ENCODE data around the gene SPINK2.

SPINK2 gene

GRCh38 chr4:56788081-56788480 lies 33.4 kb downstream of the SPINK2 start:
- WGBS, 2 donors (ENCODE audit: extremely low coverage in 2 of 2, insufficient read length in 2 of 2, insufficient replicate concordance in 1 of 2): no CpG with 5 or more reads among the region's 7 CpGs
- no peak overlapping the region for H3K27ac ChIP-seq (replicated peaks; ENCODE audit: low read length)

GRCh38 chr4:56787380-56787779 lies 34.1 kb downstream of the SPINK2 start:
- H2BK15ac ChIP-seq (ENCODE audit: low read length): no peak overlapping the region
- no peak overlapping the region for H3K18ac ChIP-seq (ENCODE audit: low read length)
- no peak overlapping the region for H3K4me2 ChIP-seq (ENCODE audit: insufficient read depth, low read length, poor library complexity, severe bottlenecking)
- H2BK5ac ChIP-seq (ENCODE audit: low read length): no peak overlapping the region
- no peaks in the 10 kb centered on the region for H3K9me3 ChIP-seq (replicated peaks in 1 of 2; ENCODE audit: control insufficient read depth in 2 of 2, insufficient read depth in 1 of 2, low read depth in 1 of 2, low read length in 2 of 2)
- H3K79me1 ChIP-seq (ENCODE audit: low read depth, low read length): no peaks in the 10 kb centered on the region
- no peak overlapping the region for H3K4ac ChIP-seq (ENCODE audit: low read length)
- H3K14ac ChIP-seq (ENCODE audit: low read length): no peak overlapping the region
- H2AK5ac ChIP-seq (ENCODE audit: low read depth, low read length): no peak overlapping the region
- no peak overlapping the region for H3K4me3 ChIP-seq (ENCODE audit: low read length in 2 of 2)
- peaks cover 0 to 3% (median 0%) of the 10 kb centered on the region in 3 experiments for H3K27me3 ChIP-seq (ENCODE audit: control insufficient read depth in 3 of 3, insufficient read depth in 3 of 3, low read depth in 1 of 3, low read length in 3 of 3)
- H3K23ac ChIP-seq (ENCODE audit: low read depth, low read length, poor library complexity): no peak overlapping the region
- no peaks in the 10 kb centered on the region for H3K36me3 ChIP-seq (replicated peaks in 1 of 2; ENCODE audit: control insufficient read depth in 2 of 2, insufficient read depth in 2 of 2, low read length in 2 of 2)
- H4K91ac ChIP-seq (ENCODE audit: low read depth, low read length, poor library complexity): no peak overlapping the region
- H2BK12ac ChIP-seq (ENCODE audit: low read length): no peak overlapping the region
- no peak overlapping the region for H3K9ac ChIP-seq (ENCODE audit: low read depth, low read length, poor library complexity)
- H3K4me1 ChIP-seq (ENCODE audit: control insufficient read depth in 2 of 2, insufficient read depth in 1 of 2, low read depth in 1 of 2, low read length in 2 of 2): peaks cover 0 to 6% of the 10 kb centered on the region in 2 donors
- H4K8ac ChIP-seq (ENCODE audit: low read depth, low read length): no peak overlapping the region
- WGBS, 2 donors (ENCODE audit: extremely low coverage in 2 of 2, insufficient read length in 2 of 2, insufficient replicate concordance in 1 of 2): no CpG with 5 or more reads among the region's 6 CpGs
- DNase-seq (ENCODE audit: low spot score): no peak
- no peak overlapping the region for H2BK120ac ChIP-seq (ENCODE audit: low read depth, low read length)
- H3K27ac ChIP-seq (replicated peaks; ENCODE audit: low read length): no peak overlapping the region
- H2AFZ ChIP-seq (ENCODE audit: low read length): peak overlapping the region; percentile 52

More at GRCh38 chr4:56788081-56788480, 33.4 kb downstream of the SPINK2 start:
- Histone ChIP-seq H3K27me3 (ENCODE audit: control insufficient read depth in 3 of 3, insufficient read depth in 3 of 3, low read depth in 1 of 3, low read length in 3 of 3) (peaks cover 0 to 3% (median 0%) of the 10 kb centered on the region in 3 experiments), H2BK120ac (ENCODE audit: low read depth, low read length) (no peak overlapping the region), H3K36me3 (replicated peaks in 1 of 2; ENCODE audit: control insufficient read depth in 2 of 2, insufficient read depth in 2 of 2, low read length in 2 of 2) (no peaks in the 10 kb centered on the region), H3K4ac (ENCODE audit: low read length) (no peak overlapping the region), H3K9me3 (replicated peaks in 1 of 2; ENCODE audit: control insufficient read depth in 2 of 2, insufficient read depth in 1 of 2, low read depth in 1 of 2, low read length in 2 of 2) (no peaks in the 10 kb centered on the region), H3K4me1 (ENCODE audit: control insufficient read depth in 2 of 2, insufficient read depth in 1 of 2, low read depth in 1 of 2, low read length in 2 of 2) (peaks cover 0 to 6% of the 10 kb centered on the region in 2 donors), H2AFZ (ENCODE audit: low read length) (no peak overlapping the region), H3K4me3 (ENCODE audit: low read length in 2 of 2) (no peak overlapping the region), H3K79me1 (ENCODE audit: low read depth, low read length) (no peaks in the 10 kb centered on the region), H3K9ac (ENCODE audit: low read depth, low read length, poor library complexity) (no peak overlapping the region), H3K18ac (ENCODE audit: low read length) (no peak overlapping the region), H2BK5ac (ENCODE audit: low read length) (no peak overlapping the region), H4K91ac (ENCODE audit: low read depth, low read length, poor library complexity) (no peak overlapping the region), H2BK15ac (ENCODE audit: low read length) (no peak overlapping the region), H2BK12ac (ENCODE audit: low read length) (no peak overlapping the region), H3K4me2 (ENCODE audit: insufficient read depth, low read length, poor library complexity, severe bottlenecking) (no peak overlapping the region), H3K14ac (ENCODE audit: low read length) (no peak overlapping the region), H4K8ac (ENCODE audit: low read depth, low read length) (no peak overlapping the region), H3K23ac (ENCODE audit: low read depth, low read length, poor library complexity) (no peak overlapping the region), H2AK5ac (ENCODE audit: low read depth, low read length) (no peak overlapping the region)
- no peak for DNase-seq (ENCODE audit: low spot score)

DNA sequence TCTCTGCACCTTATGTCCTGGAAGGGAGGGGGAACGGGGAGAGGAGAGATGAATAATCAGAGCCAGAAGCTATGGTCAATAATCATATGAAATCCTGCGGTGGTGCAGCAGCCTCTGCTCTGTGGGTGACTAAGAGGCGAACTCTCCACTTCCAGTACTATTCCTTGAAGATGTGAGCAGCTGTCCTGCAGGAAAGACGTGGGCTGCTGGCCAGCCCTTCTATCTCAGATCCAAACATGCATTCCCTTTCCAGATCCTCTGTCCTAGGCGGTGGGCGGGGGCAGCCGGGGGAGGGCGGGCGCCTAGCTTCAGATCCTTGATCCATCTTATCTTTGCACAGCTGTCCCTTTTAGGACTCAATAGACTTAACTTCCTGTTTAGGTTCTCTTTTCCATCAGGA lies 34.5 kb downstream of the SPINK2 start:
- Histone ChIP-seq H3K36me3 (replicated peaks in 1 of 2; ENCODE audit: control insufficient read depth in 2 of 2, insufficient read depth in 2 of 2, low read length in 2 of 2) (no peaks in the 10 kb centered on the region), H3K79me1 (ENCODE audit: low read depth, low read length) (no peaks in the 10 kb centered on the region), H3K23ac (ENCODE audit: low read depth, low read length, poor library complexity) (no peak overlapping the region), H3K14ac (ENCODE audit: low read length) (no peak overlapping the region), H3K18ac (ENCODE audit: low read length) (no peak overlapping the region), H2BK12ac (ENCODE audit: low read length) (no peak overlapping the region), H2BK15ac (ENCODE audit: low read length) (no peak overlapping the region), H3K27me3 (ENCODE audit: control insufficient read depth in 3 of 3, insufficient read depth in 3 of 3, low read depth in 1 of 3, low read length in 3 of 3) (peaks cover 0 to 3% (median 0%) of the 10 kb centered on the region in 3 experiments), H4K91ac (ENCODE audit: low read depth, low read length, poor library complexity) (no peak overlapping the region), H3K4me1 (ENCODE audit: control insufficient read depth in 2 of 2, insufficient read depth in 1 of 2, low read depth in 1 of 2, low read length in 2 of 2) (peaks cover 0 to 6% of the 10 kb centered on the region in 2 donors), H3K4me2 (ENCODE audit: insufficient read depth, low read length, poor library complexity, severe bottlenecking) (no peak overlapping the region), H2BK5ac (ENCODE audit: low read length) (no peak overlapping the region), H3K9ac (ENCODE audit: low read depth, low read length, poor library complexity) (no peak overlapping the region), H2AK5ac (ENCODE audit: low read depth, low read length) (no peak overlapping the region), H2AFZ (ENCODE audit: low read length) (peak overlapping the region; percentile 52), H2BK120ac (ENCODE audit: low read depth, low read length) (no peak overlapping the region), H3K4ac (ENCODE audit: low read length) (no peak overlapping the region), H3K9me3 (replicated peaks in 1 of 2; ENCODE audit: control insufficient read depth in 2 of 2, insufficient read depth in 1 of 2, low read depth in 1 of 2, low read length in 2 of 2) (no peaks in the 10 kb centered on the region), H3K4me3 (ENCODE audit: low read length in 2 of 2) (no peak overlapping the region), H4K8ac (ENCODE audit: low read depth, low read length) (no peak overlapping the region), H3K27ac (replicated peaks; ENCODE audit: low read length) (no peak overlapping the region)
- no peak for DNase-seq (ENCODE audit: low spot score)
- no CpG with 5 or more reads among the region's 9 CpGs for WGBS, 2 donors (ENCODE audit: extremely low coverage in 2 of 2, insufficient read length in 2 of 2, insufficient replicate concordance in 1 of 2)

DNA sequence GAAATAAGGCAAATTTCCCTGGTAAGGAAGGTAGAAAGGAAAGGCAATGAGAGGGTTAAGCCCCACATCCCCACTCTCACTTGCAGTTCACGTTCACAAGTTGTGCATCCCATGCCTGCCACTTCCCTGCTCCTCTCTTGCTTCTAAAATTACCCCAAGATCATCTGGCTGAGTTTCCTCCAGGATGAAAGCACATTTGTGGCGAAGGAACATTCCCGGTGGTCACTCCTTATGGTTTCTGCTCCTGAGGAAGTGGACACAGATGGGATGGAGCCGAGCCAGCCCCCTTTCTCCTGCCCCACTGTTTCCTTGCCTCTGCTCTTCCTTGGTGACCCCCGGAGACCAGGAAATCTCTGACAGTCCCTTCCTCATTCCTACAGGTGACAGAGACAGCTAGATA lies 37.5 kb downstream of the SPINK2 start:
- Histone ChIP-seq H3K4me2 (ENCODE audit: insufficient read depth, low read length, poor library complexity, severe bottlenecking) (no peak overlapping the region), H2AFZ (ENCODE audit: low read length) (no peak overlapping the region), H3K36me3 (replicated peaks in 1 of 2; ENCODE audit: control insufficient read depth in 2 of 2, insufficient read depth in 2 of 2, low read length in 2 of 2) (no peaks in the 10 kb centered on the region), H3K14ac (ENCODE audit: low read length) (no peak overlapping the region), H2AK5ac (ENCODE audit: low read depth, low read length) (peak overlapping the region; percentile 3), H2BK15ac (ENCODE audit: low read length) (no peak overlapping the region), H3K27me3 (ENCODE audit: control insufficient read depth in 3 of 3, insufficient read depth in 3 of 3, low read depth in 1 of 3, low read length in 3 of 3) (peaks cover 0 to 3% (median 0%) of the 10 kb centered on the region in 3 experiments), H3K9ac (ENCODE audit: low read depth, low read length, poor library complexity) (no peak overlapping the region), H3K9me3 (replicated peaks in 1 of 2; ENCODE audit: control insufficient read depth in 2 of 2, insufficient read depth in 1 of 2, low read depth in 1 of 2, low read length in 2 of 2) (no peaks in the 10 kb centered on the region), H2BK5ac (ENCODE audit: low read length) (no peak overlapping the region), H3K23ac (ENCODE audit: low read depth, low read length, poor library complexity) (no peak overlapping the region), H3K4me1 (ENCODE audit: control insufficient read depth in 2 of 2, insufficient read depth in 1 of 2, low read depth in 1 of 2, low read length in 2 of 2) (peaks cover 0 to 6% of the 10 kb centered on the region in 2 donors), H3K4ac (ENCODE audit: low read length) (no peak overlapping the region), H2BK12ac (ENCODE audit: low read length) (no peak overlapping the region), H2BK120ac (ENCODE audit: low read depth, low read length) (no peak overlapping the region), H4K8ac (ENCODE audit: low read depth, low read length) (no peak overlapping the region), H4K91ac (ENCODE audit: low read depth, low read length, poor library complexity) (no peak overlapping the region), H3K4me3 (ENCODE audit: low read length in 2 of 2) (no peak overlapping the region), H3K27ac (replicated peaks; ENCODE audit: low read length) (no peak overlapping the region), H3K79me1 (ENCODE audit: low read depth, low read length) (no peaks in the 10 kb centered on the region), H3K18ac (ENCODE audit: low read length) (peak overlapping the region; percentile 5)
- WGBS, 2 donors (ENCODE audit: extremely low coverage in 2 of 2, insufficient read length in 2 of 2, insufficient replicate concordance in 1 of 2): no CpG with 5 or more reads among the region's 5 CpGs
- no peak for DNase-seq (ENCODE audit: low spot score)

All from neuronal stem cell (in vitro differentiated cells).